Measurements from ENCODE around the gene PGAP3. TPM values are rescaled to one million over a fixed set of nuclear protein-coding genes. Genes with fewer than 3 reads are reported as not detected.

Gene PGAP3
- total and polyA plus RNA-seq, 2 of the 4 experiments (the other 2 are of a cell fraction), result 4.3 to 9.8 TPM

DNA sequence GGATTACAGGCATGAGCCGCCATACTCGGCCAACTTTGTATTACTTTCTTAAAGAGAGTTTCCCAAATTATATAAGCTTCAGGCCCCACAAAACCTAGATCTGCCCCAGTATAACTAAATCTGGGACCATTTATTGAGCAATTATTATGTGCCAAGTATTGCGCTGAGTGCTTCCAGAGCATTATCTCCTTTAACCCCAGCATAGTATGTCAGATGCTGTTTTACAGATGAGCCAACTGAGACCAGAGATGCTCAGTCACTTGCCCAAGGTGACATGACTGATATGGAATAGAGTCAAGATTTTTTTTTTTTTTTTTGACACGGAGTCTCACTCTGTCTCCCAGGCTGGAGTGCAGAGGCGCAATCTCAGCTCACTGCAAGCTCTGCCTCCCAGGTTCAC is 10.1 kb upstream of the PGAP3 start:
- dilution Hi-C loops (cut with HindIII; ENCODE audit: low sequenced_read_pairs, unreplicated experiment), result no loop called here

More for the DNA sequence above, 10.1 kb upstream of the PGAP3 start:
- H3K18ac ChIP-seq (ENCODE audit: low read depth, low read length), result no peak overlapping the region
- peaks cover 0 to 31% of the 10 kb centered on the region in 2 experiments; a peak in 3 of 4 replicates for H3K79me1 ChIP-seq (ENCODE audit: low read depth in 1 of 2, low read length in 2 of 2)
- H2BK15ac ChIP-seq (ENCODE audit: low read depth, low read length), result no peak overlapping the region
- CTCF ChIA-PET, result no interaction called here
- H3K9me1 ChIP-seq (ENCODE audit: insufficient read depth, low read length), result peaks cover 19% of the 10 kb centered on the region
- no peak overlapping the region for H2BK120ac ChIP-seq (ENCODE audit: low read depth, low read length)
- no TSS peak for BruUV-seq (replicated peaks)
- peaks cover 19% of the 10 kb centered on the region for H4K20me1 ChIP-seq (ENCODE audit: insufficient read depth, low read length)
- H3K14ac ChIP-seq (replicated peaks; ENCODE audit: low read depth, low read length), result no peak overlapping the region
- H3K27me3 ChIP-seq (ENCODE audit: control insufficient read depth, insufficient read depth, low read length), result no peaks in the 10 kb centered on the region
- H4K8ac ChIP-seq (ENCODE audit: low read depth in 2 of 2, low read length in 2 of 2), result no peak overlapping the region
- in situ Hi-C loops (cut with MboI; ENCODE audit: low sequenced_read_pairs), result no loop called here
- intact Hi-C loops (cut with micrococcal nuclease), result no loop called here
- peaks cover 11% of the 10 kb centered on the region for H3K4me1 ChIP-seq (ENCODE audit: control insufficient read depth, insufficient read depth, low read length)
- no peak overlapping the region for H4K5ac ChIP-seq (ENCODE audit: low read depth, low read length)
- no peak overlapping the region for H3K56ac ChIP-seq (ENCODE audit: extremely low read depth, insufficient read depth, low read length)
- H3K27ac ChIP-seq (ENCODE audit: insufficient read depth, low read length), result no peak overlapping the region
- no peak overlapping the region for H3K4me3 ChIP-seq (ENCODE audit: insufficient read depth, low read depth, low read length)
- ATAC-seq (ENCODE audit: low read depth), result no peak
- no peak overlapping the region for H2AK5ac ChIP-seq (ENCODE audit: low read depth, low read length)
- no peak overlapping the region for H3K4me2 ChIP-seq (ENCODE audit: low read depth, low read length)
- no peak for TF ChIP-seq CHD1 (IDR thresholded peaks at IDR 0.05; ENCODE audit: low read depth, low read length)
- TF ChIP-seq RAD21 (IDR thresholded peaks at IDR 0.05; ENCODE audit: low read length), result no peak
- TF ChIP-seq CEBPB (IDR thresholded peaks at IDR 0.05; ENCODE audit: low read depth, low read length), result no peak
- TF ChIP-seq FOS (IDR thresholded peaks at IDR 0.05; ENCODE audit: low read depth, low read length), result no peak
- no peak for TF ChIP-seq SMC3 (IDR thresholded peaks at IDR 0.05; ENCODE audit: low read depth, low read length)
- no peak for TF ChIP-seq RFX5 (IDR thresholded peaks at IDR 0.05; ENCODE audit: low read depth, low read length)
- no peak overlapping the region for H4K91ac ChIP-seq (ENCODE audit: insufficient read depth, low read depth, low read length)
- H2BK20ac ChIP-seq (ENCODE audit: low read depth, low read length), result no peak overlapping the region
- DNase-seq, result no peak
- no peak overlapping the region for H2AK9ac ChIP-seq (replicated peaks; ENCODE audit: low read depth, low read length, poor library complexity)
- H3K9ac ChIP-seq (ENCODE audit: low read depth, low read length), result no peak overlapping the region
- no peak overlapping the region for H2AFZ ChIP-seq (replicated peaks; ENCODE audit: low read length, poor library complexity)
- no CpG with 5 or more reads among the region's 5 CpGs for WGBS, 2 experiments (ENCODE audit: extremely low coverage in 2 of 2, insufficient read length in 1 of 2)
- H3K36me3 ChIP-seq (ENCODE audit: control insufficient read depth, insufficient read depth, low read length), result no peaks in the 10 kb centered on the region
- POLR2A ChIA-PET (ENCODE audit: unreplicated experiment), result no interaction called here
- no peak overlapping the region for H2BK5ac ChIP-seq (ENCODE audit: low read depth, low read length, poor library complexity, severe bottlenecking)
- no peaks in the 10 kb centered on the region for H3K9me3 ChIP-seq (ENCODE audit: control insufficient read depth, insufficient read depth, low read length)
- no peak overlapping the region for H3K4ac ChIP-seq (ENCODE audit: low read depth, low read length)
- no peak overlapping the region for H3K23ac ChIP-seq (ENCODE audit: low read depth, low read length)

Data from IMR-90 (cell line).